WERI-Rb-1 (cell line): ENCODE results near the gene RBP5.

Experiments
- DNase-seq: peaks from one replicate; pipeline ENCODE4 v3.0.0-alpha.2; 2020
- H3K27ac ChIP-seq: fragments of 250-450 bp; sonication (Bioruptor Pico); 2 replicates; pipeline ENCODE4 v1.5.1; 2020; ENCODE audit warnings: mild to moderate bottlenecking, moderate library complexity
- H3K27me3 ChIP-seq: fragments of 250-450 bp; sonication (Bioruptor Pico); 2 replicates; pipeline ENCODE4 v1.5.1; 2021; ENCODE audit warnings: mild to moderate bottlenecking, low read depth, moderate library complexity; ENCODE audit not compliant: insufficient read depth, severe bottlenecking
- H3K36me3 ChIP-seq: fragments of 250-450 bp; sonication (Bioruptor Pico); 2 replicates; pipeline ENCODE4 v1.5.1; 2020; ENCODE audit warnings: mild to moderate bottlenecking, moderate library complexity
- H3K4me3 ChIP-seq: 2 replicates; pipeline ENCODE4 v1.5.1; 2011; ENCODE audit warnings: low read depth, mild to moderate bottlenecking, control low read depth, low read length
- H3K9me3 ChIP-seq: fragments of 250-450 bp; sonication (Bioruptor Pico); 2 replicates; pipeline ENCODE4 v1.5.1; 2021; ENCODE audit warnings: mild to moderate bottlenecking, moderate library complexity; ENCODE audit not compliant: severe bottlenecking
- TF ChIP-seq, protein P1 (sequence below): IDR thresholded peaks from 2 replicates; pipeline ENCODE4 v1.5.1; 2011; ENCODE audit warnings: low read depth, mild to moderate bottlenecking, control low read depth, inconsistent platforms, low read length

RBP5 gene

DNA sequence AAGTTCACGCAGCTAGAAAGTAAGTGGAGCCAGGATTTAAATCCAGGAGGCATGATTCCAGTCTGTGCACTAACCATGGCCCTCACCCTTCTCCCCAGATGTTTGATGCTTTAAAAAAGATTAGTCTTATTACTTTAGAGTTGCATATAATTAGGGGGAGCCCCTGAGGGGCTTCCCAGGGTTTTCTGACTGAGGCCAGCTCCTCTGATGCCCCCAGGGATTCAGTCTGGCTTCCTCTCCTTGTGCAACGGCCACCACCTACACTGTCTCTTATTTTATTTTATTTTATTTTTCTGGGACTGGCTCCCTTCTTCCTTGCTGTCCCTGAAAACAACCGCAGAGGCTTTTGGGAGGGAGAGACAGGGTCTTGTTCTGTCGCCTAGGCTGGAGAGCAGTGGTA is 24.1 kb upstream of the RBP5 start:
- Histone ChIP-seq H3K36me3 (peaks cover 40% of the 10 kb centered on the region), H3K9me3 (no peaks in the 10 kb centered on the region), H3K27me3 (no peaks in the 10 kb centered on the region), H3K4me3 (no peak overlapping the region), H3K27ac (peak overlapping the region; percentile 84)
- no peak for DNase-seq
- TF ChIP-seq, protein P1, sequence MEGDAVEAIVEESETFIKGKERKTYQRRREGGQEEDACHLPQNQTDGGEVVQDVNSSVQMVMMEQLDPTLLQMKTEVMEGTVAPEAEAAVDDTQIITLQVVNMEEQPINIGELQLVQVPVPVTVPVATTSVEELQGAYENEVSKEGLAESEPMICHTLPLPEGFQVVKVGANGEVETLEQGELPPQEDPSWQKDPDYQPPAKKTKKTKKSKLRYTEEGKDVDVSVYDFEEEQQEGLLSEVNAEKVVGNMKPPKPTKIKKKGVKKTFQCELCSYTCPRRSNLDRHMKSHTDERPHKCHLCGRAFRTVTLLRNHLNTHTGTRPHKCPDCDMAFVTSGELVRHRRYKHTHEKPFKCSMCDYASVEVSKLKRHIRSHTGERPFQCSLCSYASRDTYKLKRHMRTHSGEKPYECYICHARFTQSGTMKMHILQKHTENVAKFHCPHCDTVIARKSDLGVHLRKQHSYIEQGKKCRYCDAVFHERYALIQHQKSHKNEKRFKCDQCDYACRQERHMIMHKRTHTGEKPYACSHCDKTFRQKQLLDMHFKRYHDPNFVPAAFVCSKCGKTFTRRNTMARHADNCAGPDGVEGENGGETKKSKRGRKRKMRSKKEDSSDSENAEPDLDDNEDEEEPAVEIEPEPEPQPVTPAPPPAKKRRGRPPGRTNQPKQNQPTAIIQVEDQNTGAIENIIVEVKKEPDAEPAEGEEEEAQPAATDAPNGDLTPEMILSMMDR: no peak

DNA sequence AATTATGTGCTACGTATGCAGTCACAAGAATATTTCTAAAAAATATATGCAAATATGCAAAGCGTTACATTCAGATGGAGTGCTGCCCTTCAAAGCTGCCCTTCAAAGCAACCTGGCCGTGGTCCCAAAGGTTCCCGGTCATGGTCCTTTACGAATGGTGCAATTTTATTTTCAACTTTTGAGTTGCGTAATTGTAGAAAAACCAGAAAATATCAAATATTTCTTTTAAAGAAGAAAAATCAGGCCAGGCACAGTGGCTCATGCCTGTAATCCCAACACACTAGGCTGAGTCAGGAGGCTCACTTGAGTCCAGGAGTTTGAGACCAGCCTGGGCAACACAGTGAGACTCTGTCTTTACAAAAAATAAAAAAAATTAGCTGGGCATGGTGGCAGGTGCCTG is 22.8 kb upstream of the RBP5 start:
- peaks cover 42% of the 10 kb centered on the region for H3K36me3 ChIP-seq
- no peak for DNase-seq
- TF ChIP-seq, protein P1: no peak
- no peaks in the 10 kb centered on the region for H3K9me3 ChIP-seq
- H3K27ac ChIP-seq: no peak overlapping the region
- no peak overlapping the region for H3K4me3 ChIP-seq
- no peaks in the 10 kb centered on the region for H3K27me3 ChIP-seq

DNA sequence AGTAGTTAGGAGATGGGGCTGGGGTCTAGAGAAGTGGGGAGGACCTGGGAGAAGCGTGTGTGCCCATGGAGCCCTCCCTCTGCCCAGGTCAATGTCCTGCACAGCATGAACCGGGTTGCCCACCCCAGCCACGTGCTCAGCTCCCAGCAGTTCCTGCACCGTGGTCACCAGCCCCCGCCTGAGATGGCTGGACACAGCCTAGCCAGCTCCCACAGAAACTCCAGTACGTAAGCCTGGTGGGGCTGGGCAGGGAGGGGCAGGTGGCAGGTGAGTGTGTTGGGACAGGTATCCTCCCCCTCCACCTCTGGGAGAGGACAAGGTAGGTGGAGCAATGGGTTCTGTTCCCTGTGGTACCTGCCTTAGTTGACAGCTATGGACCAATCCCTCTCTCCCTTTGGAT is 22.2 kb upstream of the RBP5 start:
- no peak overlapping the region for H3K4me3 ChIP-seq
- H3K9me3 ChIP-seq: no peaks in the 10 kb centered on the region
- peaks cover 42% of the 10 kb centered on the region for H3K36me3 ChIP-seq
- DNase-seq: no peak
- no peaks in the 10 kb centered on the region for H3K27me3 ChIP-seq
- TF ChIP-seq, protein P1: no peak
- no peak overlapping the region for H3K27ac ChIP-seq

DNA sequence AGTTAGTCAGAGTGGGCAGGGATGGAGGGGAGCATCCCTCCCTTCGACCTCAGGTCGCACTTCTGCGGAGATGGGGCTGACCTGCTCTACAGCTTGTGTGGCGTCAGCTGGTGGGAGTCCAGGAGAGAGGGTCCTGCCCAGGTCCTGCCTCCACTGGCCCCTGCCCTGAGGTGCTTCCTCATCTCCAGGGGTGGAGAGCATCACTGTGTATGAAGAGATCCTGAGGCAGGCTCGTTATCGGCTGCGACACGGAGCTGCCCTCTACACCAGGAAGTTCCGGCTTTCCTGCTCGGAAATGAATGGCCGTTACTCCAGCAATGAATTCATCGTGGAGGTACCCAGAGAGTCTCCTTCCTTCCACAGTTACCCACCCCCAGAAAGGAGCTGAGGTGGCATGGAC is 21.7 kb upstream of the RBP5 start:
- DNase-seq: no peak
- TF ChIP-seq, protein P1: no peak
- H3K36me3 ChIP-seq: peaks cover 42% of the 10 kb centered on the region
- no peaks in the 10 kb centered on the region for H3K9me3 ChIP-seq
- H3K27me3 ChIP-seq: no peaks in the 10 kb centered on the region
- H3K4me3 ChIP-seq: no peak overlapping the region
- no peak overlapping the region for H3K27ac ChIP-seq

DNA sequence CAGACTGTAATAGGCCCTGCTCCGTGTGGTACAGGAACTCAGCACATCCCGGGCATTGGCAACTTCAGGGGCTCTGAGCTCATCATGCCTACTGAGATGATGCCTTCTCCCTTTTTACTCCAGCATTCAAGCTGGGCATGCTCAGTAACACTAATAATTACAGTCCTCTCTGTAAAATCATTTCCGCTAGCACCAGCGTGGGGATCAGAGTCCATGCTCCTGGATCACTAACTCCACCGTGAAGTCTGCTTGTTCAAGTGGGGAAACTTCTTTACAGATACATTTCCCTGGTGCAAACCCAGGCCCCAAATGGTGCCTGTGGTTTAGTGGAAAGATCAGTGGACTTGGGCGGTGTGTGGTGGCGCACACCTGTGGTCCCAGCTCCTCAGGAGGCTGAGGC is 18.2 kb upstream of the RBP5 start:
- DNase-seq: no peak
- H3K36me3 ChIP-seq: peaks cover 47% of the 10 kb centered on the region
- TF ChIP-seq, protein P1: no peak

DNA sequence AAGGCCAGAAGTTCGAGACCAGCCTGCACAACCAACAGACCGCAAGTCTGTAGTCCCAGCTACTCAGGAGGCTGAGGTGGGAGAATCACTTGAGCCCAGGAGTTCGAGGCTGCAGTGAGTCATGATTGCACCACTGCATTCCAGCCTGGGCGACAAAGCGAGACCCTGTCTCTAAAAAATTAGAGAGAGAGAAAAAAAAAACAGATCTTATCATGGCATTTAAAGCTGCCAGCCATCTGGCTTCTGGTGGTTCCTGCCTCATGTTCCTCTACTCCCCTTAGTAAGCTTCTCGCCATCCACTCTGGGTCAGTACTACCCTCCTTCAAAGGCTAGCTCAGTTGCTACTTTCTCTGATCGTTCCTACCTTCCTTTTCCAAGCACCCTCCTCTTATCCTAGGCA is 17.5 kb upstream of the RBP5 start:
- no peaks in the 10 kb centered on the region for H3K27me3 ChIP-seq
- no peaks in the 10 kb centered on the region for H3K9me3 ChIP-seq
- no peak overlapping the region for H3K27ac ChIP-seq
- no peak overlapping the region for H3K4me3 ChIP-seq
- H3K36me3 ChIP-seq: peaks cover 43% of the 10 kb centered on the region
- TF ChIP-seq, protein P1: no peak
- no peak for DNase-seq

More for the DNA sequence above, 18.2 kb upstream of the RBP5 start:
- H3K4me3 ChIP-seq: no peak overlapping the region
- no peaks in the 10 kb centered on the region for H3K27me3 ChIP-seq
- no peak overlapping the region for H3K27ac ChIP-seq
- no peaks in the 10 kb centered on the region for H3K9me3 ChIP-seq
